ENCODE measurements around the gene PTPRU.

PTPRU gene

GRCh38 chr1:29365906-29366670 lies 129.8 kb downstream of the PTPRU start:
- DNase-seq (ENCODE audit: low spot score): no peak

- no peak for DNase-seq (ENCODE audit: low spot score)
Measured at GRCh38 chr1:29368936-29369932, 132.9 kb downstream of the PTPRU start.

- DNase-seq (ENCODE audit: low spot score): no peak
Measured at GRCh38 chr1:29370067-29370466, 133.7 kb downstream of the PTPRU start.

- no peak for DNase-seq (ENCODE audit: low spot score)
Measured at GRCh38 chr1:29371332-29371731, 135.0 kb downstream of the PTPRU start.

GRCh38 chr1:29372108-29372507 lies 135.8 kb downstream of the PTPRU start:
- DNase-seq (ENCODE audit: low spot score): no peak
